ENCODE results near the gene SASH1.

The SASH1 gene

GRCh38 chr6:148295261-148295887 lies 47.3 kb upstream of the SASH1 start:
- H4K20me1 ChIP-seq (ENCODE audit: insufficient read depth, low read length), result no peaks in the 10 kb centered on the region
- H3K9ac ChIP-seq (ENCODE audit: low read length), result no peak overlapping the region
- no peaks in the 10 kb centered on the region for H3F3A ChIP-seq (ENCODE audit: insufficient read depth, low read length)
- H3K79me2 ChIP-seq (ENCODE audit: insufficient read depth, low read length), result no peaks in the 10 kb centered on the region
- H3K4me1 ChIP-seq (ENCODE audit: insufficient read depth, low read length, severe bottlenecking), result no peaks in the 10 kb centered on the region
- no peak overlapping the region for H3K27ac ChIP-seq (ENCODE audit: low read depth, low read length, poor library complexity, severe bottlenecking)
- no peak overlapping the region for H2AFZ ChIP-seq (ENCODE audit: low read length)
- H3K36me3 ChIP-seq (ENCODE audit: insufficient read depth, low read length), result no peaks in the 10 kb centered on the region
- no peaks in the 10 kb centered on the region for H3K9me2 ChIP-seq (ENCODE audit: low read depth, low read length)
- TF ChIP-seq, protein P1, sequence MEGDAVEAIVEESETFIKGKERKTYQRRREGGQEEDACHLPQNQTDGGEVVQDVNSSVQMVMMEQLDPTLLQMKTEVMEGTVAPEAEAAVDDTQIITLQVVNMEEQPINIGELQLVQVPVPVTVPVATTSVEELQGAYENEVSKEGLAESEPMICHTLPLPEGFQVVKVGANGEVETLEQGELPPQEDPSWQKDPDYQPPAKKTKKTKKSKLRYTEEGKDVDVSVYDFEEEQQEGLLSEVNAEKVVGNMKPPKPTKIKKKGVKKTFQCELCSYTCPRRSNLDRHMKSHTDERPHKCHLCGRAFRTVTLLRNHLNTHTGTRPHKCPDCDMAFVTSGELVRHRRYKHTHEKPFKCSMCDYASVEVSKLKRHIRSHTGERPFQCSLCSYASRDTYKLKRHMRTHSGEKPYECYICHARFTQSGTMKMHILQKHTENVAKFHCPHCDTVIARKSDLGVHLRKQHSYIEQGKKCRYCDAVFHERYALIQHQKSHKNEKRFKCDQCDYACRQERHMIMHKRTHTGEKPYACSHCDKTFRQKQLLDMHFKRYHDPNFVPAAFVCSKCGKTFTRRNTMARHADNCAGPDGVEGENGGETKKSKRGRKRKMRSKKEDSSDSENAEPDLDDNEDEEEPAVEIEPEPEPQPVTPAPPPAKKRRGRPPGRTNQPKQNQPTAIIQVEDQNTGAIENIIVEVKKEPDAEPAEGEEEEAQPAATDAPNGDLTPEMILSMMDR (IDR thresholded peaks at IDR 0.05; ENCODE audit: low read length), result no peak
- no peak for TF ChIP-seq EZH2 (IDR thresholded peaks at IDR 0.05; ENCODE audit: borderline replicate concordance, low read length)
- no peaks in the 10 kb centered on the region; the same call in none of the 2 replicates for H3K27me3 ChIP-seq (ENCODE audit: insufficient read depth, low read length)
- no peaks in the 10 kb centered on the region for H3K9me3 ChIP-seq (ENCODE audit: low read length)
- no peak overlapping the region for H3K4me3 ChIP-seq (ENCODE audit: low read depth, low read length, poor library complexity, severe bottlenecking)
- no peak overlapping the region for H3K4me2 ChIP-seq (ENCODE audit: low read length)

DNA sequence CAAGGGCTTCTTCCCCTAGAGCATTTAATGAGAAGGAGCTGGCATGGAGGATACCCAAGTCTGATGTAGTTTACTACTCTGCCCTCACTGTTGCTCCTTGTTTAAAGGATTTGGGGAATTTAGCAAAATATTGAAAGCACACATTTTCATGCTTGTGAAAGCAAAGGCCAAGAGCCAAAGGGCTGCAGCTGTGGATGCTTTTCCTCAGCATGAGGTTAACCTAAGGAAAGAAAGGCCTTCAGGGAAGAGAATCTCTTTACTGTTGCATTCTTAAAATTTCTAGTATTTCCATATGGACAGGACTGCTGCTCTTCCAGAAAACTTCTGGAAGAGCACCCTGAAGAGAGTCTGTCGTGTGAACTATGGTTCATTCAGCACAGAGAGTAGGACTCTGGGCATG lies 45.9 kb upstream of the SASH1 start:
- Histone ChIP-seq H4K20me1 (ENCODE audit: insufficient read depth, low read length) (no peaks in the 10 kb centered on the region), H3F3A (ENCODE audit: insufficient read depth, low read length) (no peaks in the 10 kb centered on the region), H3K79me2 (ENCODE audit: insufficient read depth, low read length) (no peaks in the 10 kb centered on the region), H3K4me2 (ENCODE audit: low read length) (no peak overlapping the region), H3K4me3 (ENCODE audit: low read depth, low read length, poor library complexity, severe bottlenecking) (no peak overlapping the region), H3K36me3 (ENCODE audit: insufficient read depth, low read length) (no peaks in the 10 kb centered on the region), H3K27me3 (ENCODE audit: insufficient read depth, low read length) (no peaks in the 10 kb centered on the region; the same call in none of the 2 replicates), H3K9me2 (ENCODE audit: low read depth, low read length) (no peaks in the 10 kb centered on the region), H3K9me3 (ENCODE audit: low read length) (no peaks in the 10 kb centered on the region), H2AFZ (ENCODE audit: low read length) (no peak overlapping the region), H3K4me1 (ENCODE audit: insufficient read depth, low read length, severe bottlenecking) (no peaks in the 10 kb centered on the region), H3K9ac (ENCODE audit: low read length) (no peak overlapping the region), H3K27ac (ENCODE audit: low read depth, low read length, poor library complexity, severe bottlenecking) (no peak overlapping the region)
- TF ChIP-seq EZH2 (IDR thresholded peaks at IDR 0.05; ENCODE audit: borderline replicate concordance, low read length), result no peak

GRCh38 chr6:148298683-148299082 lies 44.0 kb upstream of the SASH1 start:
- no peak overlapping the region for H3K4me3 ChIP-seq (ENCODE audit: low read depth, low read length, poor library complexity, severe bottlenecking)
- H3K36me3 ChIP-seq (ENCODE audit: insufficient read depth, low read length), result no peaks in the 10 kb centered on the region
- no peak overlapping the region for H3K9ac ChIP-seq (ENCODE audit: low read length)
- no peak overlapping the region for H2AFZ ChIP-seq (ENCODE audit: low read length)
- H3F3A ChIP-seq (ENCODE audit: insufficient read depth, low read length), result no peaks in the 10 kb centered on the region
- no peak for TF ChIP-seq EZH2 (IDR thresholded peaks at IDR 0.05; ENCODE audit: borderline replicate concordance, low read length)
- TF ChIP-seq, protein P1 (IDR thresholded peaks at IDR 0.05; ENCODE audit: low read length), result no peak
- no peak overlapping the region for H3K4me2 ChIP-seq (ENCODE audit: low read length)
- no peak overlapping the region for H3K27ac ChIP-seq (ENCODE audit: low read depth, low read length, poor library complexity, severe bottlenecking)
- H3K9me2 ChIP-seq (ENCODE audit: low read depth, low read length), result no peaks in the 10 kb centered on the region
- H3K4me1 ChIP-seq (ENCODE audit: insufficient read depth, low read length, severe bottlenecking), result no peaks in the 10 kb centered on the region
- H3K27me3 ChIP-seq (ENCODE audit: insufficient read depth, low read length), result no peaks in the 10 kb centered on the region
- no peaks in the 10 kb centered on the region for H3K79me2 ChIP-seq (ENCODE audit: insufficient read depth, low read length)
- no peaks in the 10 kb centered on the region for H3K9me3 ChIP-seq (ENCODE audit: low read length)
- no peaks in the 10 kb centered on the region for H4K20me1 ChIP-seq (ENCODE audit: insufficient read depth, low read length)

- H3K27ac ChIP-seq (ENCODE audit: low read depth, low read length, poor library complexity, severe bottlenecking), result no peak overlapping the region
- no peak overlapping the region for H3K4me2 ChIP-seq (ENCODE audit: low read length)
- no peaks in the 10 kb centered on the region for H4K20me1 ChIP-seq (ENCODE audit: insufficient read depth, low read length)
- H3F3A ChIP-seq (ENCODE audit: insufficient read depth, low read length), result no peaks in the 10 kb centered on the region
- H3K27me3 ChIP-seq (ENCODE audit: insufficient read depth, low read length), result no peaks in the 10 kb centered on the region
- no peaks in the 10 kb centered on the region for H3K4me1 ChIP-seq (ENCODE audit: insufficient read depth, low read length, severe bottlenecking)
- no peak overlapping the region for H3K4me3 ChIP-seq (ENCODE audit: low read depth, low read length, poor library complexity, severe bottlenecking)
- TF ChIP-seq, protein P1 (IDR thresholded peaks at IDR 0.05; ENCODE audit: low read length), result no peak
- TF ChIP-seq EZH2 (IDR thresholded peaks at IDR 0.05; ENCODE audit: borderline replicate concordance, low read length), result no peak
- H3K9ac ChIP-seq (ENCODE audit: low read length), result no peak overlapping the region
- no peaks in the 10 kb centered on the region for H3K79me2 ChIP-seq (ENCODE audit: insufficient read depth, low read length)
- no peak overlapping the region for H2AFZ ChIP-seq (ENCODE audit: low read length)
- no peaks in the 10 kb centered on the region for H3K9me2 ChIP-seq (ENCODE audit: low read depth, low read length)
- no peaks in the 10 kb centered on the region for H3K36me3 ChIP-seq (ENCODE audit: insufficient read depth, low read length)
- H3K9me3 ChIP-seq (ENCODE audit: low read length), result no peaks in the 10 kb centered on the region
Measured at GRCh38 chr6:148303616-148304015, 39.0 kb upstream of the SASH1 start.
